ENCODE data around the gene RPS6KA5. TPM values are rescaled to one million over a fixed set of nuclear protein-coding genes. Genes with fewer than 3 reads are reported as not detected.

The RPS6KA5 gene
- total and polyA plus RNA-seq, 2 donors (not counting 1 experiment from before 2014, with no cell fraction given), result 0.59 to 2.0 TPM

GRCh38 chr14:90883782-90884181 lies 176.7 kb downstream of the RPS6KA5 start:
- no peak overlapping the region for H3K4me2 ChIP-seq (ENCODE audit: extremely low read depth, insufficient read depth, low read length)
- peak; percentile 35 to 45 for DNase-seq (ENCODE audit: low read depth in 2 of 2)
- H2AFZ ChIP-seq (ENCODE audit: low read length), result no peak overlapping the region
- no peaks in the 10 kb centered on the region for H3K9me3 ChIP-seq (ENCODE audit: control insufficient read depth, insufficient read depth, low read depth, low read length)
- H3K4me1 ChIP-seq (ENCODE audit: control insufficient read depth, extremely low read depth, insufficient read depth, low read length), result no peaks in the 10 kb centered on the region
- no peak overlapping the region for H3K4me3 ChIP-seq (replicated peaks in 1 of 4; ENCODE audit: control extremely low read depth in 1 of 4, insufficient read depth in 1 of 4, low read depth in 3 of 4, low read length in 4 of 4)
- H3K79me2 ChIP-seq (ENCODE audit: control insufficient read depth, insufficient read depth, low read length), result no peaks in the 10 kb centered on the region
- H3K27me3 ChIP-seq (ENCODE audit: control insufficient read depth, insufficient read depth, low read length), result no peaks in the 10 kb centered on the region
- no peaks in the 10 kb centered on the region for H3K36me3 ChIP-seq (ENCODE audit: control insufficient read depth, insufficient read depth, low read length)
- no peaks in the 10 kb centered on the region for H4K20me1 ChIP-seq (ENCODE audit: control insufficient read depth, extremely low read depth, insufficient read depth, low read length)
- no peak overlapping the region for H3K9ac ChIP-seq (ENCODE audit: insufficient read depth, low read length)
- TF ChIP-seq CTCF (conservative IDR thresholded peaks at IDR 0.05 in 1 of 2, IDR thresholded peaks at IDR 0.05 in 1 of 2; ENCODE audit: low read depth in 1 of 2, low read length in 2 of 2), result no peak
- no peak for TF ChIP-seq EZH2 (IDR thresholded peaks at IDR 0.05; ENCODE audit: low read length, missing control alignments)
- H3K27ac ChIP-seq (ENCODE audit: insufficient read depth, low read length), result no peak overlapping the region

GRCh38 chr14:90883197-90883596 lies 177.2 kb downstream of the RPS6KA5 start:
- H3K79me2 ChIP-seq (ENCODE audit: control insufficient read depth, insufficient read depth, low read length), result no peaks in the 10 kb centered on the region
- no peaks in the 10 kb centered on the region for H3K27me3 ChIP-seq (ENCODE audit: control insufficient read depth, insufficient read depth, low read length)
- no peak overlapping the region for H3K9ac ChIP-seq (ENCODE audit: insufficient read depth, low read length)
- H3K4me3 ChIP-seq (replicated peaks in 1 of 4; ENCODE audit: control extremely low read depth in 1 of 4, insufficient read depth in 1 of 4, low read depth in 3 of 4, low read length in 4 of 4), result no peak overlapping the region
- no peaks in the 10 kb centered on the region for H3K4me1 ChIP-seq (ENCODE audit: control insufficient read depth, extremely low read depth, insufficient read depth, low read length)
- H3K4me2 ChIP-seq (ENCODE audit: extremely low read depth, insufficient read depth, low read length), result no peak overlapping the region
- no peaks in the 10 kb centered on the region for H3K36me3 ChIP-seq (ENCODE audit: control insufficient read depth, insufficient read depth, low read length)
- H2AFZ ChIP-seq (ENCODE audit: low read length), result no peak overlapping the region
- no peak for TF ChIP-seq EZH2 (IDR thresholded peaks at IDR 0.05; ENCODE audit: low read length, missing control alignments)
- no peak for TF ChIP-seq CTCF (conservative IDR thresholded peaks at IDR 0.05 in 1 of 2, IDR thresholded peaks at IDR 0.05 in 1 of 2; ENCODE audit: low read depth in 1 of 2, low read length in 2 of 2)
- no peak for DNase-seq (ENCODE audit: low read depth in 2 of 2)
- H3K9me3 ChIP-seq (ENCODE audit: control insufficient read depth, insufficient read depth, low read depth, low read length), result no peaks in the 10 kb centered on the region
- H4K20me1 ChIP-seq (ENCODE audit: control insufficient read depth, extremely low read depth, insufficient read depth, low read length), result no peaks in the 10 kb centered on the region
- H3K27ac ChIP-seq (ENCODE audit: insufficient read depth, low read length), result no peak overlapping the region

GRCh38 chr14:90880282-90880681 lies 180.2 kb downstream of the RPS6KA5 start:
- no peak overlapping the region for H3K9ac ChIP-seq (ENCODE audit: insufficient read depth, low read length)
- H4K20me1 ChIP-seq (ENCODE audit: control insufficient read depth, extremely low read depth, insufficient read depth, low read length), result no peaks in the 10 kb centered on the region
- H3K4me1 ChIP-seq (ENCODE audit: control insufficient read depth, extremely low read depth, insufficient read depth, low read length), result no peaks in the 10 kb centered on the region
- H3K79me2 ChIP-seq (ENCODE audit: control insufficient read depth, insufficient read depth, low read length), result no peaks in the 10 kb centered on the region
- DNase-seq (ENCODE audit: low read depth in 2 of 2), result no peak
- H2AFZ ChIP-seq (ENCODE audit: low read length), result no peak overlapping the region
- no peaks in the 10 kb centered on the region for H3K36me3 ChIP-seq (ENCODE audit: control insufficient read depth, insufficient read depth, low read length)
- no peak overlapping the region for H3K4me2 ChIP-seq (ENCODE audit: extremely low read depth, insufficient read depth, low read length)
- no peaks in the 10 kb centered on the region for H3K27me3 ChIP-seq (ENCODE audit: control insufficient read depth, insufficient read depth, low read length)
- no peak overlapping the region for H3K4me3 ChIP-seq (replicated peaks in 1 of 4; ENCODE audit: control extremely low read depth in 1 of 4, insufficient read depth in 1 of 4, low read depth in 3 of 4, low read length in 4 of 4)
- H3K9me3 ChIP-seq (ENCODE audit: control insufficient read depth, insufficient read depth, low read depth, low read length), result no peaks in the 10 kb centered on the region
- H3K27ac ChIP-seq (ENCODE audit: insufficient read depth, low read length), result no peak overlapping the region
- TF ChIP-seq EZH2 (IDR thresholded peaks at IDR 0.05; ENCODE audit: low read length, missing control alignments) (no peak), CTCF (conservative IDR thresholded peaks at IDR 0.05 in 1 of 2, IDR thresholded peaks at IDR 0.05 in 1 of 2; ENCODE audit: low read depth in 1 of 2, low read length in 2 of 2) (no peak)
